Urothelium cell line (cell line): ENCODE measurements around the gene GOT2.

Source experiments
- DNase-seq: peaks from one replicate; pipeline ENCODE4 v3.0.0; 2011; ENCODE audit warnings: low spot score, mixed read lengths
- FAIRE-seq: peaks from 2 replicates; lab custom pipeline; 2011; peaks lifted over from hg19 to GRCh38; lab: Jason Lieb, UNC

The GOT2 gene

GRCh38 chr16:58658796-58659211 lies 75.3 kb downstream of the GOT2 start:
- DNase-seq, result no peak
- no peak for FAIRE-seq
